Heart left ventricle (tissue), 13 donors: ENCODE measurements around the gene ST7.

Source experiments
- CTCF ChIP-seq, 12 donors: fragments of 200-600 bp; sonication (generic) in 4 of 12; IDR thresholded peaks; one replicate each; pipeline versions ENCODE4 v1.5.0 to v1.8.0; 2018 to 2022; ENCODE audit warnings: antibody characterized with exemption in 12 of 12, mild to moderate bottlenecking in 5 of 12
- POLR2A ChIP-seq, 2 donors: fragments of 450-650 bp; IDR thresholded peaks; one replicate each; pipeline ENCODE4 v1.6.1; 2017; ENCODE audit warnings: antibody characterized with exemption in 2 of 2, mild to moderate bottlenecking in 2 of 2, moderate library complexity in 2 of 2
- donor health status: ischemic (EF 13 %, LVEDD 7.1; RV severe dilation, severe dysfunction).
- donor health status: DM: no; HTN: yes; CAD: no.
- donor health status: DM: no; HTN: no; CAD: no.
- donor health status: ischemic (EF 25% LVEDD 6.9; RV normal size, moderate dysfunction).
- donor health status: ischemic (EF 25% LVEDD 5.7; RV mildly dilated, moderate dysfunction).
- donor health status: ischemic (EF 35%, LVEDD 5.7; RV mildly dilated, moderate dysfunction).
- donor health status: nonischemic (EF 11% LVEDD 7.7; RV severe dilation, severe dysfunction).
- donor health status: DM: yes; HTN: yes; CAD: no.
- donor health status: PGD.
- donor health status: ischemic (EF 29% LVEDD 5.4; RV normal size, mild dysfunction).
- donor health status: nonischemic (EF 23%, LVEDD 6.1; RV moderate dilation, normal function).

GRCh38 chr7:117203205-117203604 lies 249.9 kb downstream of the ST7 start:
- no peak for TF ChIP-seq CTCF (IDR thresholded peaks at IDR 0.05)
- TF ChIP-seq POLR2A (IDR thresholded peaks at IDR 0.05): no peak
